Right lung (tissue), 5 donors: ENCODE results near the gene PAQR6. TPM values are rescaled to one million over a fixed set of nuclear protein-coding genes. Genes with fewer than 3 reads are reported as not detected.

Experiments used
- DNase-seq, 2 donors: peaks; one replicate each; pipeline ENCODE4 v3.0.0-alpha.2; 2013
- polyA plus RNA-seq, 5 donors: library from polyadenylated mRNA; unstranded; fragments of 120-200 nt; gene quantifications; one replicate each; pipeline versions ENCODE4 v1.2.1 to v1.2.3, GENCODE V29; 2013; ENCODE audit warnings: inconsistent platforms in 1 of 5, low replicate concordance in 1 of 5; ENCODE audit not compliant: insufficient read length in 5 of 5, insufficient read depth in 1 of 5

The PAQR6 gene
- polyA plus RNA-seq, 5 donors = 2.4 to 4.0 (median 3.3) TPM

GRCh38 chr1:156195853-156196252 is 52.0 kb downstream of the PAQR6 start:
- no peak for DNase-seq

- no peak for DNase-seq
These were observed 53.6 kb downstream of the PAQR6 start for GRCh38 chr1:156194300-156194652.

DNA sequence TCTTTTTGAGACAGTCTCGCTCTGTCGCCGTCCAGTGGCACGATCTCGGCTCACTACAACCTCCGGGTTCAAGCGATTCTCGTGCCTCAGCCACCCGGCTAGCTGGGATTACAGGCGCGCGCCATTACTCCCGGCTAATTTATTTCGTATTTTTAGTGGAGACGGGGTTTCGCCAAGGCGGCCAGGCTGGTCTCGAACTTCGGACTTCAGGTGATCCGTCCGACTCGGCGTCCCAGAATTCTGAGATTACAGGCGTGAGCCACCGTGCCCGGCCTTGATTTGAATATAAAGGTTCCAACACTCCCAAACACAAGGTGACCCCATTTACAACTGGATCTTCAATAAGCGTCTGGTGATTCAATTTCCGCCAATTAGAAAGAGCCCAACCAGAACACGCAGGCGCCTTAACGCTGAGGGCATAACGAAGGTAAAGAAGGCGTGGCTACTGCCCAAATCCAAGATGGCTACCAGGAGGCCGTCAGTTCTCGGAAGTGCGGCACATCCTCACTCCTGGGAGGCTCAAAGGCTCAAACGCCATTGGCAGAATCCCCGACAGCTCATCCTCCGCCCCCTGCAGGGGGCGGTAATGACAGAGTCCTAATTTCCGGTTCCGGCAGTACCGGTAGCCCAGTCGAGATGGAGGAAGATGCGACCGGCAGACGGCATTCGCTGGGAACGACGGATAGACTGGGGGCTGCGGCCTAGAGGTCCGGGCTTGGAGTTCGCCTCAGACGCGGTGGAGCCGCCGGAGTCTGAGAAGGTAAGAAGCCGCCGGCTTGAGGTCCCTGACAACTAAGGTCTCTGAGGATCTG is 54.2 kb downstream of the PAQR6 start, which contains the start of gene SLC25A44:
TSS of gene SLC25A44 (plus strand) at position 617 of the 812 bp plus-strand sequence. CDS start 5,744 bp downstream, outside the sequence.
- DNase-seq = peak; percentile 97 to 99

Other genes starting within 250 kb of the PAQR6 start
- 100 to 1,000 TPM; 493 to 557 (median 530) TPM for gene SSR2, start 227.1 kb downstream of the PAQR6 start, polyA plus RNA-seq
- 10 to 100 TPM; 57.6 to 71.5 (median 63.0) TPM for gene UBQLN4, start 194.3 kb downstream of the PAQR6 start, polyA plus RNA-seq
- gene LAMTOR2, start 193.3 kb downstream of the PAQR6 start, polyA plus RNA-seq = 10 to 100 TPM; 38.2 to 54.2 (median 44.5) TPM
- 10 to 100 TPM; 53.6 to 71.0 (median 66.5) TPM for gene RAB25, start 186.9 kb downstream of the PAQR6 start, polyA plus RNA-seq
- gene MEX3A, start 165.6 kb downstream of the PAQR6 start, polyA plus RNA-seq = 10 to 100 TPM; 44.1 to 53.0 (median 48.9) TPM
- gene LMNA, start 133.3 kb downstream of the PAQR6 start, polyA plus RNA-seq = 100 to 1,000 TPM in 1 of 5 donors, 10 to 100 TPM in 4; 71.3 to 128 (median 78.0) TPM
- 10 to 100 TPM; 15.2 to 26.3 (median 24.5) TPM for gene SEMA4A, start 94.5 kb downstream of the PAQR6 start, polyA plus RNA-seq
- 10 to 100 TPM; 15.4 to 19.6 (median 18.1) TPM for gene SLC25A44, start 54.0 kb downstream of the PAQR6 start, polyA plus RNA-seq
- gene PMF1, start 35.0 kb downstream of the PAQR6 start, polyA plus RNA-seq = 10 to 100 TPM; 72.7 to 99.8 (median 76.9) TPM
- 10 to 100 TPM in 1 of 5 donors, 1 to 10 TPM in 4; 3.4 to 10.4 (median 6.5) TPM for gene BGLAP, start 5.9 kb downstream of the PAQR6 start, polyA plus RNA-seq
- gene SMG5, start 34.8 kb upstream of the PAQR6 start, polyA plus RNA-seq = 10 to 100 TPM; 40.9 to 59.5 (median 52.6) TPM
- 10 to 100 TPM in 1 of 5 donors, 1 to 10 TPM in 4; 8.5 to 10.1 (median 8.6) TPM for gene TMEM79, start 36.3 kb upstream of the PAQR6 start, polyA plus RNA-seq
- 10 to 100 TPM; 35.0 to 42.9 (median 40.2) TPM for gene GLMP, start 47.6 kb upstream of the PAQR6 start, polyA plus RNA-seq
- gene VHLL, start 51.3 kb upstream of the PAQR6 start, polyA plus RNA-seq = not detected
- gene CCT3, start 90.2 kb upstream of the PAQR6 start, polyA plus RNA-seq = 100 to 1,000 TPM; 255 to 338 (median 275) TPM
- gene TSACC, start 90.5 kb upstream of the PAQR6 start, polyA plus RNA-seq = 1 to 10 TPM in 3 of 5 donors, under 1 TPM in 2; 0.60 to 1.4 (median 1.0) TPM
- 1 to 10 TPM; 2.3 to 4.1 (median 3.3) TPM for gene RHBG, start 121.2 kb upstream of the PAQR6 start, polyA plus RNA-seq